ENCODE data around the gene OR52N1. TPM values are rescaled to one million over a fixed set of nuclear protein-coding genes. Genes with fewer than 3 reads are reported as not detected.

Gene OR52N1
- total and polyA plus RNA-seq, 9 of the 15 experiments (the other 6 are each of a cell fraction or from before 2014, with no cell fraction given): not detected

GRCh38 chr11:5803982-5804381, 12.9 kb upstream of the OR52N1 start (continued):
- TF ChIP-seq ZBTB40 (IDR thresholded peaks at IDR 0.05): no peak
- no peak for TF ChIP-seq ZBTB40 (CRISPR knock-in tag; IDR thresholded peaks at IDR 0.05)
- TF ChIP-seq STAG1 (CRISPR knock-in tag; IDR thresholded peaks at IDR 0.05; ENCODE audit: borderline replicate concordance): no peak
- no peak for TF ChIP-seq ZBTB7A (IDR thresholded peaks at IDR 0.05; ENCODE audit: borderline replicate concordance, control insufficient read depth, low read depth, low read length)
- TF ChIP-seq, protein P1, sequence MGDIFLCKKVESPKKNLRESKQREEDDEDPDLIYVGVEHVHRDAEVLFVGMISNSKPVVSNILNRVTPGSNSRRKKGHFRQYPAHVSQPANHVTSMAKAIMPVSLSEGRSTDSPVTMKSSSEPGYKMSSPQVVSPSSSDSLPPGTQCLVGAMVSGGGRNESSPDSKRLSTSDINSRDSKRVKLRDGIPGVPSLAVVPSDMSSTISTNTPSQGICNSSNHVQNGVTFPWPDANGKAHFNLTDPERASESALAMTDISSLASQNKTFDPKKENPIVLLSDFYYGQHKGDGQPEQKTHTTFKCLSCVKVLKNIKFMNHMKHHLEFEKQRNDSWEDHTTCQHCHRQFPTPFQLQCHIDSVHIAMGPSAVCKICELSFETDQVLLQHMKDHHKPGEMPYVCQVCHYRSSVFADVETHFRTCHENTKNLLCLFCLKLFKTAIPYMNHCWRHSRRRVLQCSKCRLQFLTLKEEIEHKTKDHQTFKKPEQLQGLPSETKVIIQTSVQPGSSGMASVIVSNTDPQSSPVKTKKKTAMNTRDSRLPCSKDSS (IDR thresholded peaks at IDR 0.05; ENCODE audit: low read depth, partially characterized antibody): peak; percentile 92
